Suprapubic skin (tissue), 3 donors: ENCODE results near the gene NOTCH2.

ENCODE experiments used
- CTCF ChIP-seq, 2 donors: fragments of 200-600 bp in 1 of 2; fragments of 450-650 bp in 1 of 2; sonication (generic) in 1 of 2; IDR thresholded peaks; one replicate each; pipeline ENCODE4 v1.5.1; 2016 to 2019; ENCODE audit warnings: antibody characterized with exemption in 2 of 2, mild to moderate bottlenecking in 1 of 2, moderate library complexity in 1 of 2
- POLR2AphosphoS5 ChIP-seq, 3 donors: sonication (generic); formaldehyde crosslinking; IDR thresholded peaks; one replicate each; pipeline ENCODE4 v1.6.1; 2017; ENCODE audit warnings: antibody characterized with exemption in 3 of 3

- TF ChIP-seq CTCF (IDR thresholded peaks at IDR 0.05) (no peak), POLR2AphosphoS5 (IDR thresholded peaks at IDR 0.05) (no peak)
Measured at GRCh38 chr1:119919241-119919640, 150.2 kb downstream of the NOTCH2 start.
